SW480 (cell line): Measurements from ENCODE around the gene SMYD3.

ENCODE experiments used
- DNase-seq: peaks from one replicate; pipeline ENCODE4 v3.0.0-alpha.2; 2016; ENCODE audit warnings: low spot score

Gene SMYD3

DNA sequence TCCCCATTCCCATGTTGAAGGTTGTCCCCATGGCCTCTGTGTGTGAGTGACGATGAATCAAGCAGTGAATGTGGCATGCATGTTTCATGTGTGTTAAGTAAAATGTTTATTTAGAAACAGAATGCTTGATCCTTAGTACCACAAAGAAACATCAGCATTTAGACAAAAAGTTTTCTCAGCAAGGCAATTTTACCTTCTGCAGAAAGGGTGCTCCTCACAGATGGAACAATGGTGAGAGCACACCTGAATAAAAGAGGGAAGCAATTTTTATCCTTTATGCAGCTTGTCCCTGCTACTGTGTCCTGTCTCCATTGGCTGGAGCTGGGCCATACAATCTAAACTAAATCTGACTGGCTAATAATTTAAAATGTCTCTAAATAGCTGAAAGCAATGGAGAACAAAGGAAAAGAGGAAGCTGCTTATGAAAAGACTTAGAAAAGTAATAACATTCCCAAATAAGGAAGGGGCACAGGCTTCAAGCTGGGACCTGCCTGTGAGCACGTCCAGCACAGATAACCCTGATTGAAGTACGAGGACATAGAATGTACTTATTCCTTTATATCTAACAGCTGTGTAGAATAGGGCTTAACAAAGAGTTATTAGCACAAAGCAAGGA lies 8.4 kb upstream of the SMYD3 start:
- no peak for DNase-seq

- no peak for DNase-seq
Measured at GRCh38 chr1:246513619-246514343, 6.7 kb upstream of the SMYD3 start.

DNA sequence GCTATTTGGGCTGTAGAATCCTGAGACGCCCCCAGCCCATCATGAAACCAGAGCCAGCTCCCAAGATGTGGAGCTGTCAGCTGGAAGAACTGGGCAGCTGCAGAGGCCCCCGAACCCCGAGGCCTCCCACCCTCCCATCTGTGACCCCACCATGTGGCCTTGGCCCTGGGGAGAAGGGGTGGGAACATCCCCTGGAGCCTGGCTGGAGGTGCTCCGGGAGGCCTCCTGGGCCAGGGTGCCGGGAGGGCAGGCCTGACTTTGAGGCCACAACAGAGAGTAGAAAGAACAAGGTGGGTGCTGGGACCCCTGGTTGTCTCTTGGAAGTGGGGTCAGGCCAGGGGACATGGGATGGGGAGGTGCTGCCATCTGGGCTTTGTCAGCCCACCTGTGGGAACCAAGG lies 6.0 kb upstream of the SMYD3 start:
- DNase-seq, result no peak

GRCh38 chr1:246512635-246513034 lies 5.6 kb upstream of the SMYD3 start:
- DNase-seq, result no peak

DNA sequence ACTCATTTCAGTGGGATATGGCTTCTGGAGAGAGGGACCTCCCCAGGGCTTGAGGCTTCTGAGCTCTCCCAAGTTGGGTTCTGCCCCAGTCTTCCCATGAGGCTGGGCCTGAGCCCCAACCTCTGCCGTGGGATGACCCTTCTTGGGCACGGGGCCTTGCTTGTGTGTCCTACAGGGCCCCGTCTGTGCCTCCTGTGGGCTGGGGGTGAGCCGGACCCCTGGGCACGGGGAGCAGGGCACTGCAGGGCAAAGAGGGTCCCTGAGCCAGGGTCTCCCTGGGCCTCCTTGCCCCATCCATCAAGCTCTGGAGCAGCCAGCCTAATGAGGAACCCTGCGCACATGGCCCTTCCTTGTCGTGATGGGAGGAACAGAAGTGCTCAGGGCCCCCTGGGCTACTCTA lies 5.2 kb upstream of the SMYD3 start:
- DNase-seq, result no peak

- DNase-seq, result no peak
Measured at GRCh38 chr1:246511203-246511602, 4.1 kb upstream of the SMYD3 start.

DNA sequence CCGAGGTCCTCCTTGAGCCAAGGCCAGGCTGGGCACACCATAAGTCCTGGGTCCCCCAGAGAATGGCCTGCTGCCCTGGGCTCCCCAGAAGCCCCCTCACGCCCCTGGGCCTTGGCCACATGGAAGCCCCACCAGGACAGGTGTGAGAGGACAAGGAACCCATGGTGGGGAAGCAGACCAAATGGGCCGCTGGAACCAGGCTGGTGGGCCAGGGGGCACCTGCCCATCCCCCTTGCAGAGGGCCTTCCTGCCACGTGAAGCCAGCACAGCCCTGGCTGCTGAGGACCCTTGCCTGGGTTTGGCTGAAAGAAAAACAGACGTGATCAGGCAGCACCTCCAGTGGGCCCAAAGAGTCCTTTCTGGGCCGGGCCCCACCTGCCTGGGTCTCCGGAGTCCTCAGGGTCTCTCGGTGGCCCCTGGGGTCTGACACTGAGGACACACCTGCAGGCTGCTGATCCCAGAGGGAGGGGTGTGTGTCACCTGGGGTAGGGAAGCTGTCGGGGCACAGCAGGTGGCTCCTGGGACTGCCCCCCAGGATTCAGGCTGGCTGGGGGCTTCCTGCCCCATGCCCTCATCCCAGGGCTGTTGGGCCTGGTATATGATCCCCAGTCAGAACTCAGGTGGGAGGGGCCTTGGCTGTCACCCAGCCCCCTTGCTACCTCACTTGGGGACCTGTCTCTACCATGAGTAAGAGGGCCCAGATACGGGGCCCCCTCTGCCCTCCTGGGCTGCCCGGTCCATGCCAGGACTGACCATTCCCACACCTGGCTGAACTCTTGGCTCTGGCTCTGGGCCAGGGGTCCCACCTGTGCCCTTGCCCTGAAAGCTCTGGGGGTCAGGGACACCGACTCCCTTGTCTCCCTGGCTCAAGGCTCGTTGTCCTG lies 3.3 kb upstream of the SMYD3 start:
- no peak for DNase-seq

GRCh38 chr1:246508897-246509688 lies 2.0 kb upstream of the SMYD3 start:
- no peak for DNase-seq

GRCh38 chr1:246506367-246506673 lies 759 bp downstream of the SMYD3 start:
- DNase-seq, result no peak

- no peak for DNase-seq
Measured at GRCh38 chr1:246503341-246503740, 3.7 kb downstream of the SMYD3 start.

GRCh38 chr1:246497331-246497915 lies 9.7 kb downstream of the SMYD3 start:
- DNase-seq, result peak; percentile 58

GRCh38 chr1:246492611-246493245 lies 14.4 kb downstream of the SMYD3 start:
- peak; percentile 72 for DNase-seq

GRCh38 chr1:246491551-246492053 lies 15.5 kb downstream of the SMYD3 start:
- DNase-seq, result no peak

- DNase-seq, result no peak
Measured at GRCh38 chr1:246488674-246489073, 18.4 kb downstream of the SMYD3 start.

DNA sequence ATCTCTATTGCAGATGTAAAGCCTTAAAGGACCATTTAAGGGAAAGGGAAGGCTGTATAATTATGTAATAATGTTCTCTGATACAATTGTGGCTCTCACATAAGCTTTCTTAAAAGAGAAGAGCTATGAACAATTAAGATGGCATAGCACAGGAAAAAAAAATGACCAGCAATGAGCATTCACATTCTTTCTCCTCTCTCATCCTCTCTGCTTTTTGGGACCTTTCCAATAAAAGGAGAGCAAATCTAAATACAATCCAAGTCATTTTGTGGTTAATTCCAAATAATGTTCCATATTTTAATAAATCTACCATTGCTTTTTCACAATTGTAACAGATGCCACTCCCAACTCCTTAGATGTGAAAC lies 23.5 kb downstream of the SMYD3 start:
- no peak for DNase-seq

- DNase-seq, result no peak
Measured at GRCh38 chr1:246482805-246483568, 24.1 kb downstream of the SMYD3 start.

GRCh38 chr1:246479061-246479460 lies 28.0 kb downstream of the SMYD3 start:
- DNase-seq, result no peak

GRCh38 chr1:246477634-246478033 lies 29.4 kb downstream of the SMYD3 start:
- DNase-seq, result no peak

DNA sequence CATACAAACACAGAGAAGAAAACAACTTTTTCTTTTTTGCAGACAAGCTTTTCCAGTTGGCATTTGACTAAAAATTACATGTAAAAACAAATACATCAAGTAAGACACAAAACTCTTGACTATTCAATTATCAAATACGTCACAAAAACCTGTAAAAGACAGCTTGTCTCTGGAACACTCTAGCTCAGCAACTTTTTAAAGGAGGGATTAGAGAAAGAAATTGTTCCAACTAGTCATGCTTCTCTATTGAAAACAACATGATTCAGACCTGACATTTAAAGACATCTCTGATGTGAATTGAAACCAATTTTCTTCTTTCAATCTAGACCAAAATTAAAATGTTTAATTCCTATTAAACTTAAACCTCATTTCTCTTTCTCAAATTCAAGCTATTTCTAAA lies 30.3 kb downstream of the SMYD3 start:
- DNase-seq, result no peak

DNA sequence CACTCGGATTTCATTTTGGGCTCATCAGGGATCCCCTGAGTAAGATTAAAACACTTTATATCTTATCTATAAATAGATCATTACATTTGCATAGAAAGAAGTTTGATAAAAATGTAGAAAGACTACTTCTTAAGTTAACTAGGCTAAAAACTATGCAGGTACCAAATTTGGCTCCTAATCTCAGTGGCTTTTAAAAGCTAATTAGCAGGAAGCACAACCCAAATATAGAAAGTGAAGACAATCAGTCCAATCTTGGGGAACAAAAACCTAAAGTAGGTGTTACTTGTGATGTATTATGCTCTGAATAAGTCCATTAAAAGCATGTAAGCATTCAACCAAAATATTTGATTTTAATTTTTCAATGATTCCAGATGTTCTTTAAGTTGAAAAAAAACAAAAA lies 35.4 kb downstream of the SMYD3 start:
- DNase-seq, result no peak

DNA sequence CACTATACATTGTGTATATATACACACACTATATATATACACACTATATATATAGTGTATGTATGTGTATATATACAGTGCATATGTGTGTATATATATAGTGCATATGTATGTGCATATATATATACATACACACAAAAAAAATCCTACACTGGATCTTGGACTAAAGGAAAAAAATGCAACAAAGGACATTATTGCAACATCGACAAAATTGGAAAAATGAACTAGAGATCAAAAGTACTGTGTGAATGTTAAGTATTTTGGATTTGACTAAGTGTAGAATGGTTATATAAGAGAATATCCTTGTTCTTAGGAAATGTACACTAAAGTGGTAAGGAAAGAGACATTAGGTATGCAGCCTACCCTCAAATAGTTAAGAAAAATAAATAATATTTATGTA lies 36.5 kb downstream of the SMYD3 start:
- no peak for DNase-seq
